Neural cell (in vitro differentiated cells): Measurements from ENCODE around the gene GLI2. TPM values are rescaled to one million over a fixed set of nuclear protein-coding genes. Genes with fewer than 3 reads are reported as not detected.

Experiments
- H2AFZ ChIP-seq: fragments of 200-600, 300-800 bp; sonication (generic), shearing (Covaris generic); 2 replicates; pipeline ENCODE4 v1.6.0; 2014; ENCODE audit warnings: low read depth, mild to moderate bottlenecking, antibody characterized with exemption, low read length, moderate library complexity
- H3F3A ChIP-seq: fragments of 200-600 bp; shearing (Covaris generic); 2 replicates; pipeline ENCODE4 v1.6.1; 2016; ENCODE audit warnings: mild to moderate bottlenecking, moderate library complexity, mixed read lengths, antibody characterized with exemption, low read length; ENCODE audit not compliant: insufficient read depth, poor library complexity, severe bottlenecking
- H3K27ac ChIP-seq: fragments of 200-600, 300-800 bp; sonication (generic), shearing (Covaris generic); 2 replicates; pipeline ENCODE4 v1.5.1; 2014; ENCODE audit warnings: mild to moderate bottlenecking, low read length, moderate library complexity
- H3K27me3 ChIP-seq: fragments of 300-800, 200-600 bp; sonication (generic), shearing (Covaris generic); 2 replicates; pipeline ENCODE4 v1.6.0; 2014; ENCODE audit warnings: mild to moderate bottlenecking, low read depth, low read length, moderate library complexity; ENCODE audit not compliant: insufficient read depth
- H3K36me3 ChIP-seq: fragments of 300-800, 200-600 bp; sonication (generic), shearing (Covaris generic); 2 replicates; pipeline ENCODE4 v1.5.1; 2014; ENCODE audit warnings: mild to moderate bottlenecking, antibody characterized with exemption, low read length, moderate library complexity; ENCODE audit not compliant: insufficient read depth
- H3K4me2 ChIP-seq: fragments of 300-800, 200-600 bp; sonication (generic), shearing (Covaris generic); 2 replicates; pipeline ENCODE4 v1.6.0; 2014; ENCODE audit warnings: mild to moderate bottlenecking, low read length
- H3K4me3 ChIP-seq: fragments of 300-800, 200-600 bp; sonication (generic), shearing (Covaris generic); 2 replicates; pipeline ENCODE4 v1.5.1; 2014; ENCODE audit warnings: mild to moderate bottlenecking, low read length, moderate library complexity
- H3K79me2 ChIP-seq: fragments of 200-600 bp; shearing (Covaris generic); replicated peaks from 2 replicates; pipeline ENCODE4 v1.6.0; 2014; ENCODE audit warnings: mild to moderate bottlenecking, low read length, moderate library complexity; ENCODE audit not compliant: insufficient read depth
- H3K9ac ChIP-seq: fragments of 300-800, 200-600 bp; sonication (generic), shearing (Covaris generic); 2 replicates; pipeline ENCODE4 v1.6.1; 2016; ENCODE audit warnings: mild to moderate bottlenecking, low read length, mixed read lengths
- H3K9me2 ChIP-seq: fragments of 200-600 bp; shearing (Covaris generic); 2 replicates; pipeline ENCODE4 v1.6.1; 2016; ENCODE audit warnings: mild to moderate bottlenecking, low read length, mixed read lengths; ENCODE audit not compliant: insufficient read depth
- H3K9me3 ChIP-seq: fragments of 200-600, 300-800 bp; sonication (generic), shearing (Covaris generic); 2 replicates; pipeline ENCODE4 v1.6.1; 2016; ENCODE audit warnings: mild to moderate bottlenecking, mixed run types, low read length, moderate library complexity, mixed read lengths
- H4K20me1 ChIP-seq: fragments of 200-600 bp; shearing (Covaris generic); 2 replicates; pipeline ENCODE4 v1.6.1; 2016; ENCODE audit warnings: mild to moderate bottlenecking, mixed run types; ENCODE audit not compliant: insufficient read depth
- EP300 ChIP-seq: fragments of 450-650 bp; conservative IDR thresholded peaks from 2 replicates; pipeline ENCODE4 v1.6.1; 2014; ENCODE audit warnings: antibody characterized with exemption, mild to moderate bottlenecking, moderate library complexity; ENCODE audit not compliant: poor library complexity, severe bottlenecking
- EZH2 ChIP-seq: fragments of 200-600, 300-800 bp; shearing (Covaris generic), sonication (generic); IDR thresholded peaks from 2 replicates; pipeline ENCODE4 v1.6.1; 2014; ENCODE audit warnings: antibody characterized with exemption, low read length, borderline replicate concordance, mild to moderate bottlenecking; ENCODE audit not compliant: insufficient read depth, poor library complexity, severe bottlenecking
- MXI1 ChIP-seq: fragments of 450-650 bp; conservative IDR thresholded peaks from 2 replicates; pipeline ENCODE4 v1.6.1; 2014; ENCODE audit warnings: antibody characterized with exemption, mild to moderate bottlenecking; ENCODE audit not compliant: poor library complexity, severe bottlenecking
- POLR2AphosphoS5 ChIP-seq: IDR thresholded peaks from 2 replicates; pipeline ENCODE4 v1.6.1; 2012
- RAD21 ChIP-seq: fragments of 450-650 bp; conservative IDR thresholded peaks from 2 replicates; pipeline ENCODE4 v1.6.1; 2014; ENCODE audit warnings: antibody characterized with exemption, mild to moderate bottlenecking, moderate library complexity
- SMC3 ChIP-seq: fragments of 450-650 bp; conservative IDR thresholded peaks from 2 replicates; pipeline ENCODE4 v1.6.1; 2014; ENCODE audit warnings: antibody characterized with exemption, mild to moderate bottlenecking, moderate library complexity; ENCODE audit not compliant: poor library complexity
- TAF1 ChIP-seq: IDR thresholded peaks from 2 replicates; pipeline ENCODE4 v1.6.1; 2012; ENCODE audit warnings: low read depth
- polyA plus RNA-seq: library from polyadenylated mRNA; depleted of rRNA; stranded (reverse); fragments of >200 nt; gene quantifications from 2 replicates; pipeline ENCODE4 v1.2.3, GENCODE V29; 2014
- TF ChIP-seq, protein P1 (sequence below): IDR thresholded peaks from 2 replicates; pipeline ENCODE4 v1.6.1; 2012; ENCODE audit warnings: borderline replicate concordance
- TF ChIP-seq, protein P2 (sequence below): fragments of 450-650 bp; IDR thresholded peaks from 2 replicates; pipeline ENCODE4 v1.5.1; 2014; ENCODE audit warnings: antibody characterized with exemption, mild to moderate bottlenecking, moderate library complexity; ENCODE audit not compliant: poor library complexity, severe bottlenecking

Gene GLI2
- polyA plus RNA-seq, 1 donor from 2014 or later = 0.14 TPM

DNA sequence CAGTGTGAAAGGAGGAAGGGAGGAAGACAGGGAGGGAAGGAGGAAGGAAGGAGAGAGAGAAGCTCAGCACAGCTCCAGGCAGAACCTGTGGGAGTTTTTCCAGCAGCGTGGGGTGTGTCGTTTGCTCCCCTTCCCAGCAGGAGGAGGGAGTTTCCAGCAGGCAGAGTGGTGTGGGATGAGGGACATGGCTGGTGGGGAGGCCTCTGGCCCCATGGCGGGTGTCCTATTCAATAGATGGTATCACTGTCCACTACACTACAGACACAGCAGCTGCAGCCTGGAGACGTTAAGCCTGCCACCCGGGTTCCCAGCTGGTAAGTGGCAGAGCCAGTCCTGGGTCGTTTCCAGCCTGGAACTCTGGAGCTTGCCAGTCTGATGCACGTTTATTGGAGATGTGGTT lies 44.7 kb downstream of the GLI2 start:
- Histone ChIP-seq H4K20me1 (no peaks in the 10 kb centered on the region), H3K27me3 (no peaks in the 10 kb centered on the region), H3K9me2 (no peaks in the 10 kb centered on the region), H2AFZ (no peak overlapping the region), H3K4me3 (no peak overlapping the region), H3K9me3 (no peaks in the 10 kb centered on the region), H3K9ac (no peak overlapping the region), H3K4me2 (no peak overlapping the region), H3K79me2 (peaks cover 16% of the 10 kb centered on the region), H3K27ac (no peak overlapping the region), H3K36me3 (no peaks in the 10 kb centered on the region), H3F3A (no peaks in the 10 kb centered on the region)
- TF ChIP-seq MXI1 (no peak), EZH2 (no peak), SMC3 (no peak), TAF1 (no peak), POLR2AphosphoS5 (no peak), RAD21 (no peak), EP300 (no peak)
- TF ChIP-seq, protein P1, sequence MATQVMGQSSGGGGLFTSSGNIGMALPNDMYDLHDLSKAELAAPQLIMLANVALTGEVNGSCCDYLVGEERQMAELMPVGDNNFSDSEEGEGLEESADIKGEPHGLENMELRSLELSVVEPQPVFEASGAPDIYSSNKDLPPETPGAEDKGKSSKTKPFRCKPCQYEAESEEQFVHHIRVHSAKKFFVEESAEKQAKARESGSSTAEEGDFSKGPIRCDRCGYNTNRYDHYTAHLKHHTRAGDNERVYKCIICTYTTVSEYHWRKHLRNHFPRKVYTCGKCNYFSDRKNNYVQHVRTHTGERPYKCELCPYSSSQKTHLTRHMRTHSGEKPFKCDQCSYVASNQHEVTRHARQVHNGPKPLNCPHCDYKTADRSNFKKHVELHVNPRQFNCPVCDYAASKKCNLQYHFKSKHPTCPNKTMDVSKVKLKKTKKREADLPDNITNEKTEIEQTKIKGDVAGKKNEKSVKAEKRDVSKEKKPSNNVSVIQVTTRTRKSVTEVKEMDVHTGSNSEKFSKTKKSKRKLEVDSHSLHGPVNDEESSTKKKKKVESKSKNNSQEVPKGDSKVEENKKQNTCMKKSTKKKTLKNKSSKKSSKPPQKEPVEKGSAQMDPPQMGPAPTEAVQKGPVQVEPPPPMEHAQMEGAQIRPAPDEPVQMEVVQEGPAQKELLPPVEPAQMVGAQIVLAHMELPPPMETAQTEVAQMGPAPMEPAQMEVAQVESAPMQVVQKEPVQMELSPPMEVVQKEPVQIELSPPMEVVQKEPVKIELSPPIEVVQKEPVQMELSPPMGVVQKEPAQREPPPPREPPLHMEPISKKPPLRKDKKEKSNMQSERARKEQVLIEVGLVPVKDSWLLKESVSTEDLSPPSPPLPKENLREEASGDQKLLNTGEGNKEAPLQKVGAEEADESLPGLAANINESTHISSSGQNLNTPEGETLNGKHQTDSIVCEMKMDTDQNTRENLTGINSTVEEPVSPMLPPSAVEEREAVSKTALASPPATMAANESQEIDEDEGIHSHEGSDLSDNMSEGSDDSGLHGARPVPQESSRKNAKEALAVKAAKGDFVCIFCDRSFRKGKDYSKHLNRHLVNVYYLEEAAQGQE = no peak
- TF ChIP-seq, protein P2, sequence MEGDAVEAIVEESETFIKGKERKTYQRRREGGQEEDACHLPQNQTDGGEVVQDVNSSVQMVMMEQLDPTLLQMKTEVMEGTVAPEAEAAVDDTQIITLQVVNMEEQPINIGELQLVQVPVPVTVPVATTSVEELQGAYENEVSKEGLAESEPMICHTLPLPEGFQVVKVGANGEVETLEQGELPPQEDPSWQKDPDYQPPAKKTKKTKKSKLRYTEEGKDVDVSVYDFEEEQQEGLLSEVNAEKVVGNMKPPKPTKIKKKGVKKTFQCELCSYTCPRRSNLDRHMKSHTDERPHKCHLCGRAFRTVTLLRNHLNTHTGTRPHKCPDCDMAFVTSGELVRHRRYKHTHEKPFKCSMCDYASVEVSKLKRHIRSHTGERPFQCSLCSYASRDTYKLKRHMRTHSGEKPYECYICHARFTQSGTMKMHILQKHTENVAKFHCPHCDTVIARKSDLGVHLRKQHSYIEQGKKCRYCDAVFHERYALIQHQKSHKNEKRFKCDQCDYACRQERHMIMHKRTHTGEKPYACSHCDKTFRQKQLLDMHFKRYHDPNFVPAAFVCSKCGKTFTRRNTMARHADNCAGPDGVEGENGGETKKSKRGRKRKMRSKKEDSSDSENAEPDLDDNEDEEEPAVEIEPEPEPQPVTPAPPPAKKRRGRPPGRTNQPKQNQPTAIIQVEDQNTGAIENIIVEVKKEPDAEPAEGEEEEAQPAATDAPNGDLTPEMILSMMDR = no peak

DNA sequence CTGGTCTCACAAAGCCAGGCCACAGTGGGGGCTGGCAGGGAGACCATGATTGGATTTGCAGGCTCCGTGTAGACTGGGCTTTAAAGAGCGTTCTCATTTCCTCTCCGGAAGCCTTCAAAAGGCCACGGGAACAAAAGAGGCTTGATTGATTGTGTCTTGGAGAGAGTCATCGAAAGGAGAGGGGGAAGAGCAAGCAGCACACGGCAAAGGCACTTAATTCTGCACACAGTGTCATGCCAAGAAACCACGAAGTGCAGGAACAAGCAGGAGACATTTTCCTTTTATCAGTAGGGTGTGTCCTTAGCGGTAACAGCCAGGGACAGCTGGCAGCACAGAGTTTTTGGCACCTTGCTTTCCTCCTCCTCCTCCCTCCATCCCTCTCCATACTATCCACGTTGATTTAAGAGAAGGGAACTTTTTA lies 47.7 kb downstream of the GLI2 start:
- TF ChIP-seq POLR2AphosphoS5 = no peak
- TF ChIP-seq, protein P1 = no peak
- no peak for TF ChIP-seq MXI1
- no peak for TF ChIP-seq SMC3
- TF ChIP-seq, protein P2 = no peak
- TF ChIP-seq EP300 = no peak
- TF ChIP-seq RAD21 = no peak
- TF ChIP-seq TAF1 = no peak
- no peak for TF ChIP-seq EZH2
- H3K27me3 ChIP-seq = no peaks in the 10 kb centered on the region
- H2AFZ ChIP-seq = no peak overlapping the region
- no peaks in the 10 kb centered on the region for H3K9me3 ChIP-seq
- no peak overlapping the region for H3K4me3 ChIP-seq
- no peaks in the 10 kb centered on the region for H3F3A ChIP-seq
- no peaks in the 10 kb centered on the region for H3K9me2 ChIP-seq
- H3K79me2 ChIP-seq = peaks cover 8% of the 10 kb centered on the region
- no peak overlapping the region for H3K4me2 ChIP-seq
- H4K20me1 ChIP-seq = no peaks in the 10 kb centered on the region
- no peak overlapping the region for H3K27ac ChIP-seq
- H3K36me3 ChIP-seq = no peaks in the 10 kb centered on the region
- H3K9ac ChIP-seq = no peak overlapping the region
